ENCODE results near the gene FURIN. TPM values are rescaled to one million over a fixed set of nuclear protein-coding genes. Genes with fewer than 3 reads are reported as not detected.
A peak's percentile ranks its signal among the peaks of the same experiment; 100 is the strongest.
"Not testable (repeated sequence)": the region's sequence is repeated elsewhere in the genome, so short reads cannot be mapped to it uniquely, and the experiment has no call there.

FURIN gene
- total RNA-seq, 1 donor from 2014 or later: 22.9 TPM

DNA sequence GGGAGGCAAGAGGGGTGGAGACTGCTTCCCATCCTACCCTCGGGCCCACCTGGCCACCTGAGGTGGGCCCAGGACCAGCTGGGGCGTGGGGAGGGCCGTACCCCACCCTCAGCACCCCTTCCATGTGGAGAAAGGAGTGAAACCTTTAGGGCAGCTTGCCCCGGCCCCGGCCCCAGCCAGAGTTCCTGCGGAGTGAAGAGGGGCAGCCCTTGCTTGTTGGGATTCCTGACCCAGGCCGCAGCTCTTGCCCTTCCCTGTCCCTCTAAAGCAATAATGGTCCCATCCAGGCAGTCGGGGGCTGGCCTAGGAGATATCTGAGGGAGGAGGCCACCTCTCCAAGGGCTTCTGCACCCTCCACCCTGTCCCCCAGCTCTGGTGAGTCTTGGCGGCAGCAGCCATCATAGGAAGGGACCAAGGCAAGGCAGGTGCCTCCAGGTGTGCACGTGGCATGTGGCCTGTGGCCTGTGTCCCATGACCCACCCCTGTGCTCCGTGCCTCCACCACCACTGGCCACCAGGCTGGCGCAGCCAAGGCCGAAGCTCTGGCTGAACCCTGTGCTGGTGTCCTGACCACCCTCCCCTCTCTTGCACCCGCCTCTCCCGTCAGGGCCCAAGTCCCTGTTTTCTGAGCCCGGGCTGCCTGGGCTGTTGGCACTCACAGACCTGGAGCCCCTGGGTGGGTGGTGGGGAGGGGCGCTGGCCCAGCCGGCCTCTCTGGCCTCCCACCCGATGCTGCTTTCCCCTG lies 13.8 kb downstream of the FURIN start:
- DNase-seq (ENCODE audit: low spot score): no peak

DNA sequence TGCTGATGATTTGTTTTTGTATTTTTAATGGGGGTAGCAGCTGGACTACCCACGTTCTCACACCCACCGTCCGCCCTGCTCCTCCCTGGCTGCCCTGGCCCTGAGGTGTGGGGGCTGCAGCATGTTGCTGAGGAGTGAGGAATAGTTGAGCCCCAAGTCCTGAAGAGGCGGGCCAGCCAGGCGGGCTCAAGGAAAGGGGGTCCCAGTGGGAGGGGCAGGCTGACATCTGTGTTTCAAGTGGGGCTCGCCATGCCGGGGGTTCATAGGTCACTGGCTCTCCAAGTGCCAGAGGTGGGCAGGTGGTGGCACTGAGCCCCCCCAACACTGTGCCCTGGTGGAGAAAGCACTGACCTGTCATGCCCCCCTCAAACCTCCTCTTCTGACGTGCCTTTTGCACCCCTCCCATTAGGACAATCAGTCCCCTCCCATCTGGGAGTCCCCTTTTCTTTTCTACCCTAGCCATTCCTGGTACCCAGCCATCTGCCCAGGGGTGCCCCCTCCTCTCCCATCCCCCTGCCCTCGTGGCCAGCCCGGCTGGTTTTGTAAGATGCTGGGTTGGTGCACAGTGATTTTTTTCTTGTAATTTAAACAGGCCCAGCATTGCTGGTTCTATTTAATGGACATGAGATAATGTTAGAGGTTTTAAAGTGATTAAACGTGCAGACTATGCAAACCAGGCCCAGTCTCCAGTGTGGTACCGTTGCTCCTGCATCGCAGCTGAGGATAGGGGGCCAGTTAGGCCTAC lies 14.6 kb downstream of the FURIN start:
- DNase-seq (ENCODE audit: low spot score): no peak

DNA sequence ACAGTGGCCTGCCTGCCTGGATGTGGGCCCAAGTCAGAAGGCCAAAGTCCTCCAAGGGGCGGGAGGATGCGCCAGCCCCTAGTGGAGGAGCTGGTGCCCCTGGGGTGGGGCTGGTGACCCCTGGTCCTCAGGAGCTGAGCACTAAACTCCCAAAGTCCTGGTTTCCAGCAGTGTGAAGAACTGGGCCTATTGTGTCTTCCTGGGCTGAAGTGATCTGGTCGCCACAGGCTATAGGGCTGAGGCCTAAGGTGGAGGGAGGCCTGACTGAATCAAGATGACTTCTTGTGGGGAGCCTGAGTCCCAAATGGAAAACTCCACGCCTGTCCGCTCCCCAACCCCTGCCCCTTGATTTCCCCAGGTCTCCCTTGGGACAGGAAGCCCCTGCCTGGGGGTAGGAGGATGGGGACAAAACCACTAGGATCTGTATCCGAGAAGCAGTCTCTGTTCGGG lies 15.2 kb downstream of the FURIN start:
- no peak for DNase-seq (ENCODE audit: low spot score)

DNA sequence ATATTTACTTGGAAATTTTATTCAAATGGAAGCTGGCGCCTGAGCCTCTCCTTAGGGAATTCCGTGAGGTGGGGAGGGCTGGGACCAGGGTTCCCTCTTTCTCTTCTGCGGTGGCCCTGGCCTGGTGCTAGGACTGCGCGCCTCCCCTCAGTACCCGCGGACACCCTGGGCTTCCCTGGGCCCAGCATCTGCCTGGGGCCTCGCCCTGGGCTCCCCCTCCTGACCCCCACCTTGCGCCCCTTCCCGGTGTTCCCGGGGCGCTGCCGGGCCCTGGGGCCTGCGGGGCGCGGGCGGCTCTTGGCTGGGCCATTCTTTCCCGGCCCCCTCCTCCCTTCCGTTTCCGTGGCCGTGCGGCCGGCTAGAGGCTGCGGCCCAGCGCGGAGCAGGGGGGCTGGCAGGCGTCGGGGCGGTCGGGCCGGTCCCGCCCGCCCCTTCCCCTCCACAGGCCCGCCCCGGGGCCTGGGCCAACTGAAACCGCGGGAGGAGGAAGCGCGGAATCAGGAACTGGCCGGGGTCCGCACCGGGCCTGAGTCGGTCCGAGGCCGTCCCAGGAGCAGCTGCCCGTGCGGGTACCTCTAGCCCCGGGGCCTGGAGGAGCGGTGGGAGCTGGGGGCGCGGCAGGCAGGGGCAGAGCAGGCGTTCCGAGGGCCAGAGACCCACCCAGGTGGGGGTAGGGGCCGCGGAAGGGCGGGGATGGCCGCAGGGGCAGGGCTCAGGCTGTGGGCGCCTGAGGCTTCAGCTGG lies 15.8 kb downstream of the FURIN start, which contains the start of gene FES:
Gene FES (plus strand): TSS at position 529 of the 743 bp plus-strand sequence. CDS start 542 bp downstream, outside the sequence.
- DNase-seq (ENCODE audit: low spot score): peak; percentile 80

DNA sequence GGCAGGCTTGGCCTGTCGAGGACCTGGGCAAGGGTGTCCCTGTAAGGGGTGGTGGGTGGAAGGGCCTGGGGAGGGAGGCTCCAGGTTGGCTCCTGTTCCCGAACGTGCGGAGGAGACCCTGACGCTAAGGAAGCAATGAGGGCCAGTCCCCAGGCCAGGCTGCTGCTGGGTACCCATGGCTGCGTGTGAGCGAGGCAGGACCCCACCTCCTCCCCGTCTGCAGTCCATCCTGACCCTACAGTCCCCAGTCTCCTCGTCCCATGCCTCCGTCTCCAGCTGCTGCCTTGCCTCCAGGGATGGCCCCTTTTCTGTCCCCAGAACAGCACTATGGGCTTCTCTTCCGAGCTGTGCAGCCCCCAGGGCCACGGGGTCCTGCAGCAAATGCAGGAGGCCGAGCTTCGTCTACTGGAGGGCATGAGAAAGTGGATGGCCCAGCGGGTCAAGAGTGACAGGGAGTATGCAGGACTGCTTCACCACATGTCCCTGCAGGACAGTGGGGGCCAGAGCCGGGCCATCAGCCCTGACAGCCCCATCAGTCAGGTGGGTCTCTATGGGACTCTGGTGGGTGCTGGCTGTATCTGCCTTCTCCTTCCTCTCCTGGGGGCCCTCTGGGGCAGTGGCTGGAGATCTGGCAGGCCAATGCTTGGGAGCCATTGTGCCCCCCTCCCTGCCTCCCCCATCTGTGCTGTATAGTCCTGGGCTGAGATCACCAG lies 16.5 kb downstream of the FURIN start:
- no peak for DNase-seq (ENCODE audit: low spot score)

DNA sequence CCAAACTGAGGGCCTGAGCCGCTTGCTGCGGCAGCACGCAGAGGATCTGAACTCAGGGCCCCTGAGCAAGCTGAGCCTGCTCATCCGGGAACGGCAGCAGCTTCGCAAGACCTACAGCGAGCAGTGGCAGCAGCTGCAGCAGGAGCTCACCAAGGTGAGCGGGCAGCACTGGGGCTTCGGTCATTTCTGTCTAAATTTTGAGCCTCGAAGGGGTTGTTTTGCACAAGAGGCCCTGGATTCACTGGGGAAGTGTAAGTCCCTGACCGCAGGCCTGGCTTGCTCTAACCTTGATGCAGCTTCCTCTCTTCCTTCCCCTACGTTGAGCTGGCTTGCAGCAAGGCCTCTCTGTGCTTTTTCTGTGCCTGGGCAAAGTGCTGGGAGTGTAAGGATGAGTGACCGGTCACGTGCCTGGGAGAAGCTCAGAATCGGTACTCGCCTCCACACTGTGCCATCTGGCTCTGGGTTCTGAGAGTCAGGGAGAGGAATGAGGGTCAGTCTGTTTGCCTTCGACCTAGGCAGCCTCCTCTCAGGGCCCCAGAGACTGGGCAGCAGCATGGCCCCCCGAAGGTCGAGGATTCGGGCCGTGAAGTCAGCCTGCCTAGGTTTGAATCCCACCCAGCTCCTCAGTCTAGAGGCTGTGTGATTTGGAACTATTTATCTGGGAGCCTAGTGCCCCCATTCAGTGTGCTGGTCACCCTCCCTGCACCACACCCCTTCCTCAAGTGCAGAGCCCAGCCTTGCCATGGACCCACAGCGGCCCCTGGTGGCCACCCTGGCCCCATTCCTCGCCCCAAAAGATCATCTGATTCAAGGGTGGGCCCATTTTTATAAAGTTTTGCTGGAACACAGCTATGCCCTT lies 17.3 kb downstream of the FURIN start:
- peak; percentile 72 for DNase-seq (ENCODE audit: low spot score)

DNA sequence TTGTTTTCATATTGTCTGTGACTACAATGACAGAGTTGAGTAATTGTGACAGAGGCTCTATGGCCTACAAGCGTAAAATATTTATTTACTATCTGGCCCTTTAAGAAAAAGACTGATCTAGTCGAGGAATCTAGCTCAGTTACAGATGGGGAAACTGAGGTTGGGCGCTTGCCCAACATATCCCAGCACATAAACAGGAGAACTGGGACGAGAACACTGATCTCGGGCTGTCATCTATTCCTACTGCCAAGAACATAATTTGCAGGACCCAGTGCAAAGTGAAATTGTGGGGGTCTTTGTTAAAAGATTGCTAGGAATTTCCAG lies 17.9 kb downstream of the FURIN start:
- DNase-seq (ENCODE audit: low spot score): no peak

DNA sequence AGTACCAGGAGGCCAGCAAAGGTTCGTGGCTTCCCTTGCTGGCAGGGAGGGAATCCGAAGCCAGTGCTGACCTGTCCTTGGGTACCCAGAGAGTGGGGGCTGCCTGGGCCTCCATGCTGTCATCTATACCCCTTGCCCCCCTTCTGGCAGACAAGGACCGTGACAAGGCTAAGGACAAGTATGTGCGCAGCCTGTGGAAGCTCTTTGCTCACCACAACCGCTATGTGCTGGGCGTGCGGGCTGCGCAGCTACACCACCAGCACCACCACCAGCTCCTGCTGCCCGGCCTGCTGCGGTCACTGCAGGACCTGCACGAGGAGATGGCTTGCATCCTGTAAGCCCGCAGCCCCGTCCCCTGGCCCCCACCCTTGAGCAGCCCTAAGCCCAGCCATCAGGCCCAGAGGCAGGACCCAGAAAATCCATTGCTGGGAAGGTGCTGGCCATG lies 18.7 kb downstream of the FURIN start:
- no peak for DNase-seq (ENCODE audit: low spot score)

DNA sequence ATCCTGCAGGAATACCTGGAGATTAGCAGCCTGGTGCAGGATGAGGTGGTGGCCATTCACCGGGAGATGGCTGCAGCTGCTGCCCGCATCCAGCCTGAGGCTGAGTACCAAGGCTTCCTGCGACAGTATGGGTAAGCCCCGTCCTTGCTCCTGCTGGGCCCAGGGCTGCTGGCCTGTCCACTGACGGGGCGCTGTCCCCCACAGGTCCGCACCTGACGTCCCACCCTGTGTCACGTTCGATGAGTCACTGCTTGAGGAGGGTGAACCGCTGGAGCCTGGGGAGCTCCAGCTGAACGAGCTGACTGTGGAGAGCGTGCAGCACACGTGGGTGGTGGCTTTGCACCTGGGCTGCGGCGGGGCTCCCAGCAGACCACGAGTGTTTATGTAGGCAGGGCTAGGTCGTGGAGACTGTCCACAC lies 20.9 kb downstream of the FURIN start:
- DNase-seq (ENCODE audit: low spot score): no peak

DNA sequence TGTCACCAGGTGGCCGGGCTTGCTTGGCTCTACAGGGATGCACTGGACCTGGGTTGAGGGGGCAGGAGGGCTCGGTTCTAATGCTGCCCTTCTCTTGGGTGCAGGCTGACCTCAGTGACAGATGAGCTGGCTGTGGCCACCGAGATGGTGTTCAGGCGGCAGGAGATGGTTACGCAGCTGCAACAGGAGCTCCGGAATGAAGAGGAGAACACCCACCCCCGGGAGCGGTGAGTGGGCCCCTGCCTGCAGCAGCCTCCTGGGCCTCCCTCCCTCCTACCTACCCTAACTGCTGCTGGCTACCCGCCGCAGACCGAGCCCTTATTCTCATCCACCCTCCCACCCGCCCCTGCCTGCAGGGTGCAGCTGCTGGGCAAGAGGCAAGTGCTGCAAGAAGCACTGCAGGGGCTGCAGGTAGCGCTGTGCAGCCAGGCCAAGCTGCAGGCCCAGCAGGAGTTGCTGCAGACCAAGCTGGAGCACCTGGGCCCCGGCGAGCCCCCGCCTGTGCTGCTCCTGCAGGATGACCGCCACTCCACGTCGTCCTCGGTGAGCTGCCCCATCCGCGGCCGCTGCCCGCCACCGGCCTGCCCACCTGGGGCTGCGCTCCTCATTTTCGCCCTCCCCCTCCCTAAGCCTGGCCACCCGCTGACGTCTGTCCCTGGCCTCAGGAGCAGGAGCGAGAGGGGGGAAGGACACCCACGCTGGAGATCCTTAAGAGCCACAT lies 21.5 kb downstream of the FURIN start:
- no peak for DNase-seq (ENCODE audit: low spot score)

DNA sequence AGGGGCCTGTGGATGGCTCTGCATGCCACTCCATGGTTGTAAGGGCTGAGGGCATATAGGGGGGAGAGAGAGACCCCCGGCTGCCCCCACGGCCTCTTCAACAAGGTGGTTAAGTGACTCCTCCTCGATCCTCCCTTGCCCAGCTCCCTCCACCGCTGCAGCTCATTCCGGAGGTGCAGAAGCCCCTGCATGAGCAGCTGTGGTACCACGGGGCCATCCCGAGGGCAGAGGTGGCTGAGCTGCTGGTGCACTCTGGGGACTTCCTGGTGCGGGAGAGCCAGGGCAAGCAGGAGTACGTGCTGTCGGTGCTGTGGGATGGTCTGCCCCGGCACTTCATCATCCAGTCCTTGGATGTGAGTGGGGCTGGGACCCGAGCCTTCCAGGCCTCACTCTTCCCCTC lies 22.5 kb downstream of the FURIN start:
- DNase-seq (ENCODE audit: low spot score): no peak

DNA sequence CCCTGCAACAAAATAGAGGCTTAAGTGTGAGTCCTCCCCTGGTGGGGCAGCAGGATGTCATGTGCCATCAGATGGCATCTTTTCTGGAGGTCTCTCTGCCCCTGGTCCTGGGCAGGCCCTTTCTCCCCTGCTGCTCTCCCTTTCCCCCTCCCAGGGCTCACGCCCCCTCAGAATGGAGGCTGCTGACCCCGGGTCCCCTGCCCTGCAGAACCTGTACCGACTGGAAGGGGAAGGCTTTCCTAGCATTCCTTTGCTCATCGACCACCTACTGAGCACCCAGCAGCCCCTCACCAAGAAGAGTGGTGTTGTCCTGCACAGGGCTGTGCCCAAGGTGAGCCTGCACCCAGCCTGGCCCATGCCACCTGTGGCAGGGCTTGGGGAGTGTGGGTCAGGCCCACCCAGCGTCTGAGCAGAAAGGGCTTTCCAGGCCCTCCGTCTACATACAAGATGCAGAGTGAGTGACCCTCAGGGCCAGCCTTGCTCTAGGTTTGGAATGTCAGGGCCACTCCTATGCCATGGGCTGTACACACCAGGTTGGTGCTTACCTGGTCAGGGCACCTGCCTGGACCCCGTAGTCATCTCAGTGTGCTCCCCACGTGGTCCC lies 23.1 kb downstream of the FURIN start:
- DNase-seq (ENCODE audit: low spot score): no peak

DNA sequence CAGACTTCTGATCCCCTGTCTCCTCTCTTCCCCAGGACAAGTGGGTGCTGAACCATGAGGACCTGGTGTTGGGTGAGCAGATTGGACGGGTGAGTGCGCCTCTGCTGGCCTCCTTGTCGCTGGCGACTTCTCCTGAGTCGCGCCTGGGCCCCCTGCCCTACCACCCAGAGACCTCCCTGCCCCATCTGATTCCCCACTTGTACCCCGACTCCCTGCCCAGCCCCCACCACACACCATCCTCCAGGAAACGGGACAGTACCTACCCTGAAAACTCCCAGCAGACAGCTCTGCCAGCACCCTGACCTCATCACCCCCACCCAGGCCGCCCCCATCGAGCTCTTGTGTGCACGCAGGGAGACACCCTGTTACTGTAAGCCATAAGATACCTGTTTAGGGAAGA lies 23.6 kb downstream of the FURIN start:
- no peak for DNase-seq (ENCODE audit: low spot score)

DNA sequence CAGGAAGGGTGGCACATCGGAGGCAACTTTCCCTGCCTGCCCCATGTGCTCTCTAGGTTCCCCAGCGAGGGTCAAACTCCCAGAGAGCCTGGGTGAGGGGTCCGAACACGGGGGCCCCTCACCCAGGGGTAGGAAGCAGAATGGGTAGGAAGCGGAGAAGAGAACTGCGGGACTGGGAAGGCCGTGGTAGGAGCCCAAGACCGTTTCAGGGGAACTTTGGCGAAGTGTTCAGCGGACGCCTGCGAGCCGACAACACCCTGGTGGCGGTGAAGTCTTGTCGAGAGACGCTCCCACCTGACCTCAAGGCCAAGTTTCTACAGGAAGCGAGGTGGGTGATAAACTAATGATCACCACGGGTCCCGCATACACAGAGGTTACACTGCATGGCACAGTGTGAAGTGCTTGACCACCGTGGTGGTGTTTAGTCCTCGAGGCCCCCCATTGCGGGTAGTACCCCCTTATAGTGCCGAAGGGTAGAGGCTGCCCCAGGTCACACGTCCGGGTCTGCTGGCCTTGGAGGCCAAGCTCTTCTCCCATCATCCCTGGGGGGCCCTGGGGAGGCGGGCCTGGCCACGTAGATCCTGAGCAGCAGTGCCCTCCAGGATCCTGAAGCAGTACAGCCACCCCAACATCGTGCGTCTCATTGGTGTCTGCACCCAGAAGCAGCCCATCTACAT lies 24.2 kb downstream of the FURIN start:
- no peak for DNase-seq (ENCODE audit: low spot score)

DNA sequence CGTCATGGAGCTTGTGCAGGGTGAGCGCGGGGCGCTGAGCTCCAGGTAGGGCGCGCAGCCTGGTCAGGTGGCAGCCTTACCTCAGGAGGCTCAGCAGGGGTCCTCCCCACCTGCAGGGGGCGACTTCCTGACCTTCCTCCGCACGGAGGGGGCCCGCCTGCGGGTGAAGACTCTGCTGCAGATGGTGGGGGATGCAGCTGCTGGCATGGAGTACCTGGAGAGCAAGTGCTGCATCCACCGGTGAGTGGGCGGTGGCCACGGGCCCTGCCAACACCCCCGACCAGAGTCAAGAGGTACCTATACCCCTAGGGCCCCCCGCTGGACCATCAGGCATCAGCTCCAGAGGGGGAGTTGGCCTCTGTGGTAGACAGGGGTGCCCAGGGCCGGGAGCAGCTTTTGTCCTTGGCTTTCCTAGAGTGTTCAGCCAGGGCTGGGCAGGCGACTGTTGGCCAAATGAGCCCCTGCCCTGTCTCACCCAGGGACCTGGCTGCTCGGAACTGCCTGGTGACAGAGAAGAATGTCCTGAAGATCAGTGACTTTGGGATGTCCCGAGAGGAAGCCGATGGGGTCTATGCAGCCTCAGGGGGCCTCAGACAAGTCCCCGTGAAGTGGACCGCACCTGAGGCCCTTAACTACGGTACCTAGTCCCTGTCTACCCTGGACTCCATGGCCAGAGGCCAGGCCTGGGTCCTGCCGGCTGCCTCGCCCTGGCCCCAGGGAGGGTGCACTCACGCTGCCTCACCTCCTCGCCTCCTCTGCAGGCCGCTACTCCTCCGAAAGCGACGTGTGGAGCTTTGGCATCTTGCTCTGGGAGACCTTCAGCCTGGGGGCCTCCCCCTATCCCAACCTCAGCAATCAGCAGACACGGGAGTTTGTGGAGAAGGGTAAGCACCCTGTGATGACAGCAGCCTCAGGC lies 25.0 kb downstream of the FURIN start:
- DNase-seq (ENCODE audit: low spot score): no peak

DNA sequence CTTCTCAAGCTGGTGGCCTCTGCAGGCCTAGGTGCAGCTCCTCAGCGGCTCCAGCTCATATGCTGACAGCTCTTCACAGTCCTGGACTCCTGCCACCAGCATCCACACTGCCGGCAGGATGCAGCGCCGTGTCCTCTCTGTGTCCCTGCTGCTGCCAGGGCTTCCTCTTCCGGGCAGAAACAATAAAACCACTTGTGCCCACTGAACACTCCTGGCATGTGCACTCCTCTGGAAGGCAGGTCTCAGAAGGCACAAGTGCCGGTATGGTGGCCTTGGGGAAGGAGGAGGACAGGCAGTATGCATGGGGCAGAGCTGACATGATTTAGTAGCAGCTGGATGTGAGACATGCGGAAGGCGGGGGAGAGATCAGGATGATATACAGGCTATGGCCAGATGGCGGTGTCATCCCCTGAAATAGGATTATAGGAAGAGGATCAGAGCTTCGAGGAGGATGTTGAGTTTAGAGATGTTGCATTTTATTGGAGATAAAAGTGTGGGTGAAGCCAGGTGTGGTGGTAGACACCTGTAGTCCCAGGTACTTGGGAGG lies 27.3 kb downstream of the FURIN start:
- no peak for DNase-seq (ENCODE audit: low spot score)

DNA sequence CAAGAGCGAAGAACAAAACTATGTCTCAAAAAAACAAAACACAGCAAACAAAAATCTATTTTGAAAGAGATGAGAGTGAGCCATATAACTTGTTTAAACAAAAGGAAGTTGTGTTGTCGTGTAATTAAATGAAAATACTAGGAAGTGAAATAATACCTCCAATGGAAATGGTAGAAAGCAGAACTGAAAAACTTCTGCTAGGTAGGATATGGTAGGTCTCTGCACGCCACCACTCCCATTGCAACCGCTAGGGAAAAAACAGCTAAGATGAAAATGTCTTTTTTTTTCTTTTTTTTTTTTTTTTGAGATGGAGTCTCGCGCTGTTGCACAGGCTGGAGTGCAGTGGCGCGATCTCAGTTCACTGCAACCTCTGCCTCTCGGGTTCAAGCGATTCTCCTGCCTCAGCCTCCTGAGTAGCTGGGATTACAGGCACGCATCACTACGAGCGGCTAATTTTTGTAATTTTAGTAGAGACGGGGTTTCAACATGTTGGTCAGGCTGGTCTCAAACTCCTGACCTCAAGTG lies 28.8 kb downstream of the FURIN start:
- DNase-seq (ENCODE audit: low spot score): not testable (repeated sequence)
